ENCODE measurements around the gene PLEKHA8. TPM values are rescaled to one million over a fixed set of nuclear protein-coding genes. Genes with fewer than 3 reads are reported as not detected.
A peak's percentile ranks its signal among the peaks of the same experiment; 100 is the strongest.

Gene PLEKHA8
- total and polyA plus RNA-seq, 10 of the 15 experiments (the other 5 are each of a cell fraction or from before 2014, with no cell fraction given) = 1.1 to 13.2 (median 5.7) TPM

- TF ChIP-seq ZBTB40 (IDR thresholded peaks at IDR 0.05; ENCODE audit: borderline replicate concordance) (no peak), IRF5 (IDR thresholded peaks at IDR 0.05; ENCODE audit: borderline replicate concordance) (no peak), PBX3 (IDR thresholded peaks at IDR 0.05; ENCODE audit: insufficient replicate concordance, low read depth, low read length) (no peak), SIN3A (IDR thresholded peaks at IDR 0.05; ENCODE audit: low read depth, low read length) (no peak), CHD1 (IDR thresholded peaks at IDR 0.05; ENCODE audit: low read depth, low read length) (no peak), ZNF384 (IDR thresholded peaks at IDR 0.05; ENCODE audit: borderline replicate concordance, low read depth, low read length) (no peak), FOXK2 (IDR thresholded peaks at IDR 0.05) (no peak), MEF2A (IDR thresholded peaks at IDR 0.05; ENCODE audit: insufficient read depth, low read depth, low read length) (no peak), NR2F1 (conservative IDR thresholded peaks at IDR 0.05) (0 out of 2 replicates have a peak, but pooled peaks have one; percentile 31), CUX1 (IDR thresholded peaks at IDR 0.05; ENCODE audit: insufficient replicate concordance, low read depth, low read length) (no peak), MTA2 (IDR thresholded peaks at IDR 0.05; ENCODE audit: low read depth) (no peak), BCL11A (IDR thresholded peaks at IDR 0.05; ENCODE audit: low read depth, low read length) (no peak), WRNIP1 (IDR thresholded peaks at IDR 0.05; ENCODE audit: borderline replicate concordance, low read depth, low read length) (no peak), ATF7 (IDR thresholded peaks at IDR 0.05; ENCODE audit: low read depth) (no peak), NBN (IDR thresholded peaks at IDR 0.05) (no peak), ESRRA (IDR thresholded peaks at IDR 0.05; ENCODE audit: low read length) (peak; percentile 90), SREBF2 (IDR thresholded peaks at IDR 0.05; ENCODE audit: low read length) (no peak), POLR2AphosphoS5 (IDR thresholded peaks at IDR 0.05; ENCODE audit: low read length) (no peak), RB1 (IDR thresholded peaks at IDR 0.05; ENCODE audit: borderline replicate concordance) (no peak), ZNF622 (IDR thresholded peaks at IDR 0.05) (no peak)
Observed at GRCh38 chr7:30159698-30160143, 131.5 kb downstream of the PLEKHA8 start (continued).
